Naive thymus-derived CD4-positive, alpha-beta T cell (primary cell): ENCODE results near the gene UGT2B17. TPM values are rescaled to one million over a fixed set of nuclear protein-coding genes. Genes with fewer than 3 reads are reported as not detected.
A peak's percentile ranks its signal among the peaks of the same experiment; 100 is the strongest.
"Not testable (repeated sequence)": the region's sequence is repeated elsewhere in the genome, so short reads cannot be mapped to it uniquely, and the experiment has no call there.

Source experiments
- ATAC-seq: fragments of 150-1000 bp; cut with Tn5 transposase; 2 replicates; pipeline ENCODE4 v1.10.0; 2021; ENCODE audit warnings: mild to moderate bottlenecking, moderate library complexity
- CTCF ChIA-PET: fragments of 350-600 bp; sonication (Branson Sonifier 250); formaldehyde crosslinking; loops from one replicate; lab custom pipeline; 2021; ENCODE audit warnings: antibody characterized with exemption; lab: Charles Lee
- POLR2A ChIA-PET: fragments of 350-600 bp; sonication (Branson Sonifier 250); formaldehyde crosslinking; loops from one replicate; lab custom pipeline; 2021; ENCODE audit warnings: antibody characterized with exemption, inconsistent platforms; lab: Charles Lee
- DNase-seq, 9 donors: peaks; one replicate each; pipeline versions ENCODE4 v3.0.0 to v3.0.0-alpha.2; 2020 to 2022; ENCODE audit warnings: mixed read lengths in 1 of 9
- H3K27ac ChIP-seq: one replicate; pipeline ENCODE4 v1.7.0; 2013; ENCODE audit warnings: mild to moderate bottlenecking, low read depth, low read length, moderate library complexity
- H3K27me3 ChIP-seq, 2 donors: one replicate each; pipeline ENCODE4 v1.7.0; 2013; ENCODE audit warnings: low read length in 2 of 2, mild to moderate bottlenecking in 2 of 2, moderate library complexity in 2 of 2; ENCODE audit not compliant: control insufficient read depth in 2 of 2, insufficient read depth in 2 of 2
- H3K36me3 ChIP-seq, 3 experiments: 1 replicate in 2 of 3; 2 replicates in 1 of 3; pipeline ENCODE4 v1.7.0; 2013; ENCODE audit warnings: low read length in 3 of 3, mild to moderate bottlenecking in 3 of 3, moderate library complexity in 1 of 3; ENCODE audit not compliant: insufficient read depth in 3 of 3, control insufficient read depth in 2 of 3
- H3K4me1 ChIP-seq, 2 donors: one replicate each; pipeline ENCODE4 v1.7.0; 2013; ENCODE audit warnings: low read length in 2 of 2, mild to moderate bottlenecking in 2 of 2, moderate library complexity in 1 of 2; ENCODE audit not compliant: control insufficient read depth in 2 of 2, insufficient read depth in 2 of 2
- H3K4me3 ChIP-seq: 2 replicates; pipeline ENCODE4 v1.7.0; 2013; ENCODE audit warnings: mild to moderate bottlenecking, low read length
- H3K9me3 ChIP-seq, 3 experiments: 1 replicate in 2 of 3; 2 replicates in 1 of 3; pipeline ENCODE4 v1.7.0; 2013; ENCODE audit warnings: low read length in 3 of 3; ENCODE audit not compliant: control insufficient read depth in 2 of 3
- H3K27ac Mint-ChIP-seq, 9 donors: one replicate each; pipeline ENCODE4 v1.8.0; 2020 to 2022; ENCODE audit warnings: mixed read lengths in 9 of 9, mild to moderate bottlenecking in 8 of 9, moderate library complexity in 5 of 9, inconsistent platforms in 2 of 9
- H3K27me3 Mint-ChIP-seq, 5 donors: one replicate each; pipeline ENCODE4 v1.8.0; 2021 to 2022; ENCODE audit warnings: mixed read lengths in 5 of 5, mild to moderate bottlenecking in 1 of 5
- H3K36me3 Mint-ChIP-seq, 5 donors: one replicate each; pipeline ENCODE4 v1.8.0; 2020 to 2022; ENCODE audit warnings: mixed read lengths in 5 of 5, mild to moderate bottlenecking in 3 of 5, inconsistent platforms in 1 of 5
- H3K4me1 Mint-ChIP-seq, 7 donors: one replicate each; pipeline ENCODE4 v1.8.0; 2020 to 2022; ENCODE audit warnings: mixed read lengths in 7 of 7, mild to moderate bottlenecking in 3 of 7, inconsistent platforms in 1 of 7
- H3K4me3 Mint-ChIP-seq, 10 donors: one replicate each; pipeline ENCODE4 v1.8.0; 2020 to 2022; ENCODE audit warnings: mild to moderate bottlenecking in 10 of 10, mixed read lengths in 10 of 10, moderate library complexity in 6 of 10, inconsistent platforms in 2 of 10
- H3K9me3 Mint-ChIP-seq, 11 donors: one replicate each; pipeline ENCODE4 v1.8.0; 2020 to 2022; ENCODE audit warnings: mixed read lengths in 11 of 11, mild to moderate bottlenecking in 4 of 11, inconsistent platforms in 1 of 11, moderate library complexity in 1 of 11
- intact Hi-C, 2 donors: fragments of 100-400 bp; cut with micrococcal nuclease; formaldehyde crosslinking; loops; one replicate each; pipeline ENCODE4 v1.15.1; 2023
- polyA plus RNA-seq, 2 donors: library from polyadenylated mRNA; unstranded; fragments of 300-500 nt; fragmentation: Illumina TruSeq; gene quantifications; one replicate each; pipeline ENCODE4 v1.2.3, GENCODE V29; 2021
- total RNA-seq, 6 experiments: library from RNA in 5 of 6; stranded (reverse) in 5 of 6; gene quantifications; 1 replicate in 5 of 6; 2 replicates in 1 of 6; pipeline ENCODE4 v1.2.3 and lab custom pipeline; 2021 to 2026

Gene UGT2B17
- total RNA-seq (under 1 TPM in 1 of 5 experiments, not detected in 4; 0.27 TPM), polyA plus RNA-seq (not detected), total RNA-seq (lab: John Stamatoyannopoulos, UW) (not detected)

- H3K27ac Mint-ChIP-seq, result peak within 1 kb of the TSS in 1 of 9 donors; percentile 22
- intact Hi-C loops, result no loop called here
These were observed at the start of gene UGT2B17 for GRCh38 chr4:68576272-68577125. TSS of gene UGT2B17 (minus strand) at chr4:68576322. CDS start at chr4:68568484, 7,838 bp downstream.

GRCh38 chr4:68622731-68623130 is 46.6 kb upstream of the UGT2B17 start:
- POLR2A ChIA-PET, result not testable (repeated sequence)

More at GRCh38 chr4:68576272-68577125, at the start of gene UGT2B17:
- Histone ChIP-seq H3K36me3 (no peaks in the 10 kb centered on the region), H3K4me1 (no peaks in the 10 kb centered on the region), H3K9me3 (no peaks in the 10 kb centered on the region), H3K4me3 (no peak within 1 kb of the TSS), H3K27me3 (no peaks in the 10 kb centered on the region), H3K27ac (no peak within 1 kb of the TSS)
- no peak for ATAC-seq
- no peak for DNase-seq
- ChIA-PET POLR2A (no interaction called here), CTCF (no interaction called here)
- H3K27me3 Mint-ChIP-seq, result peaks cover 0 to 13% (median 8%) of the 10 kb centered on the region in 5 donors
- H3K36me3 Mint-ChIP-seq, result peaks cover 0 to 4% (median 0%) of the 10 kb centered on the region in 5 donors
- H3K9me3 Mint-ChIP-seq, result peaks cover 0 to 9% (median 0%) of the 10 kb centered on the region in 11 donors
- H3K4me1 Mint-ChIP-seq, result no peaks in the 10 kb centered on the region
- H3K4me3 Mint-ChIP-seq, result no peak within 1 kb of the TSS

GRCh38 chr4:68617003-68617698 is 41.0 kb upstream of the UGT2B17 start:
- Mint-ChIP-seq H3K27ac (no peak overlapping the region), H3K9me3 (peaks cover 0 to 7% (median 0%) of the 10 kb centered on the region in 11 donors), H3K36me3 (no peaks in the 10 kb centered on the region), H3K4me1 (no peaks in the 10 kb centered on the region), H3K4me3 (no peak overlapping the region), H3K27me3 (peaks cover 0 to 20% (median 0%) of the 10 kb centered on the region in 5 donors)
- ChIA-PET POLR2A (no interaction called here), CTCF (no interaction called here)
- DNase-seq, result no peak
- Histone ChIP-seq H3K4me1 (no peaks in the 10 kb centered on the region), H3K9me3 (no peaks in the 10 kb centered on the region), H3K27me3 (no peaks in the 10 kb centered on the region), H3K36me3 (no peaks in the 10 kb centered on the region), H3K27ac (no peak overlapping the region), H3K4me3 (no peak overlapping the region)
- intact Hi-C loops, result no loop called here
- no peak for ATAC-seq

More at GRCh38 chr4:68622731-68623130, 46.6 kb upstream of the UGT2B17 start:
- CTCF ChIA-PET, H3K27me3 ChIP-seq, DNase-seq, H3K4me1 ChIP-seq, intact Hi-C loops, H3K4me3 Mint-ChIP-seq, H3K36me3 Mint-ChIP-seq, H3K27me3 Mint-ChIP-seq, H3K27ac Mint-ChIP-seq, H3K4me1 Mint-ChIP-seq, ATAC-seq, H3K36me3 ChIP-seq, H3K4me3 ChIP-seq, H3K27ac ChIP-seq, H3K9me3 ChIP-seq, H3K9me3 Mint-ChIP-seq: not testable (repeated sequence)

GRCh38 chr4:68615699-68616422 is 39.7 kb upstream of the UGT2B17 start:
- Histone ChIP-seq H3K4me1 (no peaks in the 10 kb centered on the region), H3K36me3 (no peaks in the 10 kb centered on the region), H3K27ac (no peak overlapping the region), H3K9me3 (no peaks in the 10 kb centered on the region), H3K4me3 (no peak overlapping the region), H3K27me3 (no peaks in the 10 kb centered on the region)
- ChIA-PET POLR2A (interaction anchor here (0.6 kb wide), 1 partner anchor 56 kb away, joined by 3 read pairs; no protein-coding TSS in a partner anchor), CTCF (no interaction called here)
- no peaks in the 10 kb centered on the region for H3K9me3 Mint-ChIP-seq
- intact Hi-C loops, result no loop called here
- no peak for ATAC-seq
- no peak overlapping the region for H3K4me3 Mint-ChIP-seq
- no peak for DNase-seq
- H3K27me3 Mint-ChIP-seq, result peaks cover 0 to 20% (median 0%) of the 10 kb centered on the region in 5 donors
- no peaks in the 10 kb centered on the region for H3K36me3 Mint-ChIP-seq
- no peaks in the 10 kb centered on the region for H3K4me1 Mint-ChIP-seq
- H3K27ac Mint-ChIP-seq, result no peak overlapping the region

- H3K9me3 Mint-ChIP-seq, result peaks cover 0 to 5% (median 0%) of the 10 kb centered on the region in 11 donors
- CTCF ChIA-PET, result no interaction called here
These were observed 37.6 kb upstream of the UGT2B17 start for GRCh38 chr4:68613752-68614151.

GRCh38 chr4:68606240-68606639 is 30.1 kb upstream of the UGT2B17 start:
- Mint-ChIP-seq H3K36me3 (no peaks in the 10 kb centered on the region), H3K4me3 (no peak overlapping the region), H3K4me1 (no peaks in the 10 kb centered on the region), H3K27ac (no peak overlapping the region), H3K9me3 (peaks cover 0 to 9% (median 0%) of the 10 kb centered on the region in 11 donors), H3K27me3 (peaks cover 0 to 11% (median 0%) of the 10 kb centered on the region in 5 donors)
- ATAC-seq, result no peak
- Histone ChIP-seq H3K9me3 (no peaks in the 10 kb centered on the region), H3K36me3 (no peaks in the 10 kb centered on the region), H3K27ac (no peak overlapping the region), H3K4me3 (no peak overlapping the region), H3K27me3 (no peaks in the 10 kb centered on the region), H3K4me1 (no peaks in the 10 kb centered on the region)
- intact Hi-C loops, result no loop called here
- POLR2A ChIA-PET, result no interaction called here
- CTCF ChIA-PET, result interaction anchor here (1.1 kb wide), 1 partner anchor 334 kb away, joined by 3 read pairs; no protein-coding TSS in a partner anchor
- no peak for DNase-seq

More at GRCh38 chr4:68613752-68614151, 37.6 kb upstream of the UGT2B17 start:
- Mint-ChIP-seq H3K4me1 (no peaks in the 10 kb centered on the region), H3K27ac (no peak overlapping the region), H3K27me3 (peaks cover 0 to 24% (median 0%) of the 10 kb centered on the region in 5 donors), H3K36me3 (no peaks in the 10 kb centered on the region), H3K4me3 (no peak overlapping the region)
- DNase-seq, result no peak
- no peaks in the 10 kb centered on the region for H3K4me1 ChIP-seq
- intact Hi-C loops, result no loop called here
- H3K36me3 ChIP-seq, result no peaks in the 10 kb centered on the region
- POLR2A ChIA-PET, result no interaction called here
- H3K27me3 ChIP-seq, result no peaks in the 10 kb centered on the region
- no peak overlapping the region for H3K27ac ChIP-seq
- H3K9me3 ChIP-seq, result no peaks in the 10 kb centered on the region
- no peak overlapping the region for H3K4me3 ChIP-seq
- no peak for ATAC-seq
